Astrocyte (in vitro differentiated cells and primary cell): ENCODE results near the gene KLK13. TPM values are rescaled to one million over a fixed set of nuclear protein-coding genes. Genes with fewer than 3 reads are reported as not detected.

Source experiments
- DNase-seq: peaks from one replicate; pipeline ENCODE4 v3.0.0-alpha.2; 2010; ENCODE audit warnings: low read depth
- FAIRE-seq: peaks from 2 replicates; lab custom pipeline; 2011; peaks lifted over from hg19 to GRCh38; lab: Jason Lieb, UNC
- H2AFZ ChIP-seq: 2 replicates; pipeline ENCODE4 v1.6.0; 2012; ENCODE audit warnings: low read depth, low read length, inconsistent platforms
- H3K27ac ChIP-seq: 2 replicates; pipeline ENCODE4 v1.5.1; 2011; ENCODE audit warnings: low read depth, low read length, inconsistent platforms
- H3K27me3 ChIP-seq: 2 replicates; pipeline ENCODE4 v1.6.0; 2011; ENCODE audit warnings: low read length, inconsistent platforms; ENCODE audit not compliant: insufficient read depth
- H3K36me3 ChIP-seq: 2 replicates; pipeline ENCODE4 v1.5.1; 2011; ENCODE audit warnings: low read length, inconsistent platforms; ENCODE audit not compliant: insufficient read depth
- H3K4me1 ChIP-seq: 2 replicates; pipeline ENCODE4 v1.5.1; 2011; ENCODE audit warnings: low read length, inconsistent platforms; ENCODE audit not compliant: insufficient read depth
- H3K4me2 ChIP-seq: 2 replicates; pipeline ENCODE4 v1.6.0; 2012; ENCODE audit warnings: low read length, inconsistent platforms
- H3K4me3 ChIP-seq: 2 replicates; pipeline ENCODE4 v1.5.1; 2011; ENCODE audit warnings: low read depth, mild to moderate bottlenecking, low read length, inconsistent platforms; ENCODE audit not compliant: insufficient read depth
- H3K79me2 ChIP-seq: 2 replicates; pipeline ENCODE4 v1.6.0; 2012; ENCODE audit warnings: mild to moderate bottlenecking, low read length, inconsistent platforms; ENCODE audit not compliant: insufficient read depth
- H3K9ac ChIP-seq: 2 replicates; pipeline ENCODE4 v1.6.0; 2012; ENCODE audit warnings: mild to moderate bottlenecking, low read length, inconsistent platforms
- H3K9me3 ChIP-seq: 2 replicates; pipeline ENCODE4 v1.5.1; 2012; ENCODE audit warnings: low read depth, mild to moderate bottlenecking, low read length, inconsistent platforms; ENCODE audit not compliant: insufficient read depth
- H4K20me1 ChIP-seq: 2 replicates; pipeline ENCODE4 v1.6.0; 2012; ENCODE audit warnings: low read length, inconsistent platforms; ENCODE audit not compliant: insufficient read depth
- H3K27ac Mint-ChIP-seq: one replicate; pipeline ENCODE4 v1.8.0; 2021; ENCODE audit warnings: mild to moderate bottlenecking, mixed read lengths; ENCODE audit not compliant: unreplicated experiment
- H3K27me3 Mint-ChIP-seq: one replicate; pipeline ENCODE4 v1.8.0; 2021; ENCODE audit warnings: low read depth, mixed read lengths; ENCODE audit not compliant: unreplicated experiment
- H3K36me3 Mint-ChIP-seq: one replicate; pipeline ENCODE4 v1.8.0; 2021; ENCODE audit warnings: low read depth, mixed read lengths; ENCODE audit not compliant: unreplicated experiment
- H3K4me1 Mint-ChIP-seq: one replicate; pipeline ENCODE4 v1.8.0; 2021; ENCODE audit warnings: low read depth, mixed read lengths; ENCODE audit not compliant: unreplicated experiment
- H3K4me3 Mint-ChIP-seq: one replicate; pipeline ENCODE4 v1.8.0; 2021; ENCODE audit warnings: mild to moderate bottlenecking, moderate library complexity, mixed read lengths; ENCODE audit not compliant: unreplicated experiment
- H3K9me3 Mint-ChIP-seq: one replicate; pipeline ENCODE4 v1.8.0; 2021; ENCODE audit warnings: mild to moderate bottlenecking, mixed read lengths; ENCODE audit not compliant: unreplicated experiment
- CTCF ChIP-seq: IDR thresholded peaks from 2 replicates; pipeline ENCODE4 v1.5.1; 2011; ENCODE audit warnings: low read depth, mild to moderate bottlenecking, inconsistent platforms, low read length, moderate library complexity; ENCODE audit not compliant: insufficient read depth
- EZH2 ChIP-seq: IDR thresholded peaks from 2 replicates; pipeline ENCODE4 v1.6.1; 2012; ENCODE audit warnings: mild to moderate bottlenecking, low read length, inconsistent platforms; ENCODE audit not compliant: insufficient read depth
- total RNA-seq: library from RNA; stranded (reverse); gene quantifications from 2 replicates; pipeline ENCODE4 v1.2.1, GENCODE V29; 2021

Gene KLK13
- total RNA-seq, 1 donor from 2014 or later: 0.32 TPM

- FAIRE-seq (no peak), DNase-seq (no peak)
- no peaks in the 10 kb centered on the region for H3K9me3 ChIP-seq
- Mint-ChIP-seq H3K4me3 (no peak overlapping the region), H3K36me3 (peaks cover 2% of the 10 kb centered on the region), H3K27me3 (peaks cover 28% of the 10 kb centered on the region), H3K27ac (no peak overlapping the region), H3K4me1 (peaks cover 5% of the 10 kb centered on the region), H3K9me3 (no peaks in the 10 kb centered on the region)
- H4K20me1 ChIP-seq: peaks cover 24% of the 10 kb centered on the region
- H3K4me3 ChIP-seq: no peak overlapping the region
- no peaks in the 10 kb centered on the region for H3K27me3 ChIP-seq
- no peaks in the 10 kb centered on the region for H3K79me2 ChIP-seq
- H2AFZ ChIP-seq: no peak overlapping the region
- H3K36me3 ChIP-seq: no peaks in the 10 kb centered on the region
- TF ChIP-seq EZH2 (no peak), CTCF (no peak)
- no peak overlapping the region for H3K4me2 ChIP-seq
- H3K9ac ChIP-seq: no peak overlapping the region
- no peaks in the 10 kb centered on the region for H3K4me1 ChIP-seq
- no peak overlapping the region for H3K27ac ChIP-seq
These were observed 27.3 kb upstream of the KLK13 start for GRCh38 chr19:51091895-51092873.

- TF ChIP-seq EZH2 (no peak), CTCF (no peak)
- DNase-seq (no peak), FAIRE-seq (no peak)
- H3K4me1 ChIP-seq: no peaks in the 10 kb centered on the region
- no peaks in the 10 kb centered on the region for H3K79me2 ChIP-seq
- H3K9me3 ChIP-seq: no peaks in the 10 kb centered on the region
- H4K20me1 ChIP-seq: peaks cover 16% of the 10 kb centered on the region
- H3K27me3 ChIP-seq: no peaks in the 10 kb centered on the region
- Mint-ChIP-seq H3K9me3 (no peaks in the 10 kb centered on the region), H3K4me3 (no peak overlapping the region), H3K27me3 (peaks cover 37% of the 10 kb centered on the region), H3K36me3 (no peaks in the 10 kb centered on the region), H3K27ac (no peak overlapping the region), H3K4me1 (peaks cover 5% of the 10 kb centered on the region)
- no peaks in the 10 kb centered on the region for H3K36me3 ChIP-seq
- no peak overlapping the region for H3K4me3 ChIP-seq
- H3K27ac ChIP-seq: no peak overlapping the region
- H3K4me2 ChIP-seq: no peak overlapping the region
- no peak overlapping the region for H2AFZ ChIP-seq
- no peak overlapping the region for H3K9ac ChIP-seq
These were observed 26.2 kb upstream of the KLK13 start for GRCh38 chr19:51091126-51091525.

GRCh38 chr19:51090471-51090870, 25.6 kb upstream of the KLK13 start:
- H3K4me1 ChIP-seq: no peaks in the 10 kb centered on the region
- no peak for DNase-seq

More at GRCh38 chr19:51090471-51090870, 25.6 kb upstream of the KLK13 start:
- FAIRE-seq: no peak
- Histone ChIP-seq H3K79me2 (no peaks in the 10 kb centered on the region), H3K27ac (no peak overlapping the region), H3K4me3 (no peak overlapping the region), H4K20me1 (peaks cover 11% of the 10 kb centered on the region), H3K9ac (no peak overlapping the region), H3K36me3 (no peaks in the 10 kb centered on the region), H3K4me2 (no peak overlapping the region), H2AFZ (no peak overlapping the region), H3K9me3 (no peaks in the 10 kb centered on the region), H3K27me3 (no peaks in the 10 kb centered on the region)
- H3K27me3 Mint-ChIP-seq: peaks cover 37% of the 10 kb centered on the region
- H3K4me3 Mint-ChIP-seq: no peak overlapping the region
- H3K27ac Mint-ChIP-seq: no peak overlapping the region
- no peaks in the 10 kb centered on the region for H3K36me3 Mint-ChIP-seq
- H3K4me1 Mint-ChIP-seq: peaks cover 5% of the 10 kb centered on the region
- TF ChIP-seq CTCF (no peak), EZH2 (no peak)
- H3K9me3 Mint-ChIP-seq: no peaks in the 10 kb centered on the region
